ENCODE results near the gene GAS2L1. TPM values are rescaled to one million over a fixed set of nuclear protein-coding genes. Genes with fewer than 3 reads are reported as not detected.

The GAS2L1 gene
- total and polyA plus RNA-seq, 2 donors (not counting 3 experiments of a cell fraction or from before 2014, with no cell fraction given) = 30.5 to 44.0 TPM

- POLR2A ChIA-PET = no interaction called here
- H3K4me3 ChIP-seq (replicated peaks in 1 of 3; ENCODE audit: insufficient read depth in 1 of 3, low read depth in 1 of 3, low read length in 3 of 3) = no peak overlapping the region
- H3K9me1 ChIP-seq (replicated peaks; ENCODE audit: control insufficient read depth, extremely low read depth, insufficient read depth, low read length) = no peaks in the 10 kb centered on the region
- CTCF ChIA-PET = interaction anchor here (0.8 to 1.7 kb wide), 8 partner anchors 9 to 204 kb away, joined by 3 to 16 read pairs (median 4); partner anchors contain the start of gene GAS2L1
- H3K27me3 ChIP-seq (ENCODE audit: control insufficient read depth in 2 of 2, insufficient read depth in 2 of 2, low read length in 2 of 2) = peaks cover 7 to 13% of the 10 kb centered on the region in 2 experiments
- no peaks in the 10 kb centered on the region for H3K4me1 ChIP-seq (ENCODE audit: control insufficient read depth, extremely low read depth, insufficient read depth, low read length)
- H2AFZ ChIP-seq (ENCODE audit: low read depth, low read length) = no peak overlapping the region
- H3K9ac ChIP-seq (replicated peaks; ENCODE audit: extremely low read depth, insufficient read depth, low read length) = no peak overlapping the region
- no peaks in the 10 kb centered on the region for H4K20me1 ChIP-seq (replicated peaks; ENCODE audit: control insufficient read depth, extremely low read depth, insufficient read depth, low read length)
- no TSS peak for BruUV-seq (replicated peaks)
- H3K79me2 ChIP-seq (ENCODE audit: control insufficient read depth, insufficient read depth, low read length) = no peaks in the 10 kb centered on the region
- no peaks in the 10 kb centered on the region for H3K9me3 ChIP-seq (replicated peaks; ENCODE audit: control insufficient read depth, insufficient read depth, low read length)
- FAIRE-seq = no peak
- no peak overlapping the region for H3K27ac ChIP-seq (ENCODE audit: insufficient read depth, low read depth, low read length)
- no peak for TF ChIP-seq JUN (IDR thresholded peaks at IDR 0.05; ENCODE audit: borderline replicate concordance, insufficient read depth, insufficient read length, low read depth)
- peak in 1 of 2 donors; percentile 7 for TF ChIP-seq CTCF (IDR thresholded peaks at IDR 0.05; ENCODE audit: extremely low read depth in 1 of 2, insufficient read depth in 1 of 2, low read depth in 1 of 2, low read length in 2 of 2)
- dilution Hi-C loops (cut with MboI; ENCODE audit: extremely low pct_ligation_motif_present, low sequenced_read_pairs) = no loop called here
- H3K4me2 ChIP-seq (ENCODE audit: insufficient read depth, low read length) = no peak overlapping the region
- no peak for DNase-seq (ENCODE audit: low read depth, low spot score)
- H3K36me3 ChIP-seq (ENCODE audit: control insufficient read depth in 2 of 2, extremely low read depth in 1 of 2, insufficient read depth in 2 of 2, low read length in 2 of 2) = no peaks in the 10 kb centered on the region
- intact Hi-C loops (cut with micrococcal nuclease) = no loop called here
Measured at GRCh38 chr22:29320546-29320945, 14.1 kb downstream of the GAS2L1 start.

- Histone ChIP-seq H3K4me1 (ENCODE audit: control insufficient read depth, extremely low read depth, insufficient read depth, low read length) (no peaks in the 10 kb centered on the region), H3K9ac (replicated peaks; ENCODE audit: extremely low read depth, insufficient read depth, low read length) (no peak overlapping the region), H2AFZ (ENCODE audit: low read depth, low read length) (no peak overlapping the region), H3K4me3 (replicated peaks in 1 of 3; ENCODE audit: insufficient read depth in 1 of 3, low read depth in 1 of 3, low read length in 3 of 3) (no peak overlapping the region), H3K4me2 (ENCODE audit: insufficient read depth, low read length) (no peak overlapping the region), H3K27me3 (ENCODE audit: control insufficient read depth in 2 of 2, insufficient read depth in 2 of 2, low read length in 2 of 2) (no peaks in the 10 kb centered on the region), H3K79me2 (ENCODE audit: control insufficient read depth, insufficient read depth, low read length) (no peaks in the 10 kb centered on the region), H3K9me3 (replicated peaks; ENCODE audit: control insufficient read depth, insufficient read depth, low read length) (no peaks in the 10 kb centered on the region), H3K27ac (ENCODE audit: insufficient read depth, low read depth, low read length) (no peak overlapping the region), H3K36me3 (ENCODE audit: control insufficient read depth in 2 of 2, extremely low read depth in 1 of 2, insufficient read depth in 2 of 2, low read length in 2 of 2) (peaks cover 0 to 18% of the 10 kb centered on the region in 2 experiments), H3K9me1 (replicated peaks; ENCODE audit: control insufficient read depth, extremely low read depth, insufficient read depth, low read length) (no peaks in the 10 kb centered on the region), H4K20me1 (replicated peaks; ENCODE audit: control insufficient read depth, extremely low read depth, insufficient read depth, low read length) (no peaks in the 10 kb centered on the region)
- TF ChIP-seq POLR2A (IDR thresholded peaks at IDR 0.05; ENCODE audit: low read depth, low read length) (no peak), POLR2AphosphoS5 (IDR thresholded peaks at IDR 0.05; ENCODE audit: insufficient read depth, low read depth, low read length) (no peak), MYC (IDR thresholded peaks at IDR 0.05; ENCODE audit: low read depth, low read length) (no peak), GATA2 (IDR thresholded peaks at IDR 0.05; ENCODE audit: insufficient read depth, insufficient read length, low read depth, low read length) (no peak)
- intact Hi-C loops (cut with micrococcal nuclease) = no loop called here
- no TSS peak for BruUV-seq (replicated peaks)
- no peak for DNase-seq (ENCODE audit: low read depth, low spot score)
- POLR2A ChIA-PET = no interaction called here
- FAIRE-seq = no peak
- dilution Hi-C loops (cut with MboI; ENCODE audit: extremely low pct_ligation_motif_present, low sequenced_read_pairs) = no loop called here
- CTCF ChIA-PET = interaction anchor here (0.6 kb wide), 1 partner anchor 547 kb away, joined by 3 read pairs; no protein-coding TSS in a partner anchor
Measured at GRCh38 chr22:29323641-29324040, 17.2 kb downstream of the GAS2L1 start.
